K562 (cell line): ENCODE measurements around the gene CHPF. TPM values are rescaled to one million over a fixed set of nuclear protein-coding genes. Genes with fewer than 3 reads are reported as not detected.

Experiments
- CHAMP1 ChIP-seq: fragments of 450-650 bp; IDR thresholded peaks from 2 replicates; pipeline ENCODE4 v1.6.1; 2016; ENCODE audit warnings: mild to moderate bottlenecking
- E2F1 ChIP-seq: sonication (generic); formaldehyde crosslinking; IDR thresholded peaks from 2 replicates; pipeline ENCODE4 v1.8.1; 2023; ENCODE audit warnings: mild to moderate bottlenecking, missing genetic modification reagents, moderate library complexity
- ERF ChIP-seq: fragments of 450-650 bp; formaldehyde crosslinking; IDR thresholded peaks from 2 replicates; pipeline ENCODE4 v1.4.0; 2020; ENCODE audit warnings: mild to moderate bottlenecking, mixed read lengths
- HDAC1 ChIP-seq, 2 experiments: fragments of 450-650 bp; IDR thresholded peaks; 2 replicates each; pipeline ENCODE4 v1.6.1; 2016 to 2017; ENCODE audit warnings: inconsistent platforms in 1 of 2, mild to moderate bottlenecking in 1 of 2, moderate library complexity in 1 of 2
- LEF1 ChIP-seq: fragments of 450-650 bp; IDR thresholded peaks from 2 replicates; pipeline ENCODE4 v1.6.1; 2016; ENCODE audit warnings: mild to moderate bottlenecking
- MTA2 ChIP-seq: fragments of 450-650 bp; IDR thresholded peaks from 2 replicates; pipeline ENCODE4 v1.6.1; 2016; ENCODE audit warnings: low read depth
- POU5F1 ChIP-seq: fragments of 150-350 bp; IDR thresholded peaks from 2 replicates; pipeline ENCODE4 v1.6.1; 2014; ENCODE audit warnings: borderline replicate concordance, low read length, low read depth, mild to moderate bottlenecking; ENCODE audit not compliant: partially characterized antibody
- RBM22 ChIP-seq: fragments of 200-400 bp; formaldehyde crosslinking; IDR thresholded peaks from 2 replicates; pipeline ENCODE4 v1.6.1; 2018; ENCODE audit warnings: low read length, low read depth; ENCODE audit not compliant: poor library complexity, severe bottlenecking
- RBM25 ChIP-seq: fragments of 200-400 bp; formaldehyde crosslinking; IDR thresholded peaks from 2 replicates; pipeline ENCODE4 v1.6.1; 2018; ENCODE audit warnings: low read length, low read depth, moderate library complexity; ENCODE audit not compliant: severe bottlenecking
- SMARCA4 ChIP-seq: fragments of 450-650 bp; IDR thresholded peaks from 2 replicates; pipeline ENCODE4 v1.6.1; 2016
- SMC3 ChIP-seq: conservative IDR thresholded peaks from 2 replicates; pipeline ENCODE4 v1.6.1; 2011; ENCODE audit warnings: low read depth, low read length, improper control_type of control experiment; ENCODE audit not compliant: insufficient read depth
- SRSF1 ChIP-seq: fragments of 200-400 bp; formaldehyde crosslinking; IDR thresholded peaks from 2 replicates; pipeline ENCODE4 v1.6.1; 2017; ENCODE audit warnings: mild to moderate bottlenecking, low read depth, low read length, moderate library complexity
- TBL1XR1 ChIP-seq, 2 experiments: IDR thresholded peaks; 2 replicates each; pipeline ENCODE4 v1.6.1; 2012; ENCODE audit warnings: improper control_type of control experiment in 2 of 2, low read length in 2 of 2, mild to moderate bottlenecking in 1 of 2
- polyA plus RNA-seq, 8 experiments: library from polyadenylated mRNA; depleted of rRNA in 4 of 8; stranded (reverse) in 5 of 8; unstranded in 3 of 8; fragments of >200 nt; fragmentation: Nextera tagmentation in 2 of 8; fragmentation: Illumina TruSeq in 1 of 8; extraction: Ambion mirVana in 2 of 8; extraction: Trizol in 1 of 8; gene quantifications; 2 replicates each; pipeline versions ENCODE4 v1.2.1 to v1.2.3, GENCODE V29; 2011 to 2014; ENCODE audit warnings: inconsistent platforms in 1 of 8, missing spikeins in 1 of 8
- total RNA-seq, 7 experiments: library from RNA; depleted of rRNA in 6 of 7; stranded (reverse); fragments of >200 nt in 6 of 7; fragmentation: Illumina TruSeq in 2 of 7; extraction: Trizol in 2 of 7; gene quantifications; 2 replicates each; pipeline versions ENCODE4 v1.2.1 to v1.2.3, GENCODE V29; 2011 to 2021; ENCODE audit warnings: low replicate concordance in 1 of 7
- TF ChIP-seq, protein P1 (sequence below): sonication (generic); formaldehyde crosslinking; IDR thresholded peaks from 2 replicates; pipeline ENCODE4 v1.9.0; 2022; ENCODE audit warnings: mild to moderate bottlenecking, missing genetic modification reagents
- TF ChIP-seq, protein P2 (sequence below): fragments of 450-650 bp; formaldehyde crosslinking; IDR thresholded peaks from 2 replicates; pipeline ENCODE4 v1.4.0; 2020; ENCODE audit warnings: mild to moderate bottlenecking, mixed read lengths
- TF ChIP-seq, protein P3 (sequence below): sonication (generic); formaldehyde crosslinking; IDR thresholded peaks from 2 replicates; pipeline ENCODE4 v1.8.0; 2023; ENCODE audit warnings: mild to moderate bottlenecking, missing genetic modification reagents
- TF ChIP-seq, protein P4 (sequence below): sonication (generic); formaldehyde crosslinking; IDR thresholded peaks from 2 replicates; pipeline ENCODE4 v1.5.0; 2020; ENCODE audit warnings: missing genetic modification reagents

Gene CHPF
- total and polyA plus RNA-seq, 9 of the 15 experiments (the other 6 are each of a cell fraction or from before 2014, with no cell fraction given) = 0.15 to 57.2 (median 7.9) TPM

GRCh38 chr2:219495531-219496122, 48.0 kb downstream of the CHPF start (continued):
- TF ChIP-seq CHAMP1 (no peak), HDAC1 (IDR thresholded peaks at IDR 0.05) (peak in 1 of 2 experiments; percentile 21; a peak in 1 of 4 replicates), SRSF1 (no peak), TBL1XR1 (IDR thresholded peaks at IDR 0.05; ENCODE audit: low read length in 2 of 2) (no peak), RBM25 (no peak), SMC3 (peak; percentile 58), E2F1 (no peak), POU5F1 (no peak), ERF (CRISPR knock-in tag) (no peak), MTA2 (no peak), SMARCA4 (no peak), LEF1 (no peak), RBM22 (no peak)
- TF ChIP-seq, protein P1, sequence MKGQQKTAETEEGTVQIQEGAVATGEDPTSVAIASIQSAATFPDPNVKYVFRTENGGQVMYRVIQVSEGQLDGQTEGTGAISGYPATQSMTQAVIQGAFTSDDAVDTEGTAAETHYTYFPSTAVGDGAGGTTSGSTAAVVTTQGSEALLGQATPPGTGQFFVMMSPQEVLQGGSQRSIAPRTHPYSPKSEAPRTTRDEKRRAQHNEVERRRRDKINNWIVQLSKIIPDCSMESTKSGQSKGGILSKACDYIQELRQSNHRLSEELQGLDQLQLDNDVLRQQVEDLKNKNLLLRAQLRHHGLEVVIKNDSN (CRISPR knock-in tag) = peak; percentile 94
- TF ChIP-seq, protein P2, sequence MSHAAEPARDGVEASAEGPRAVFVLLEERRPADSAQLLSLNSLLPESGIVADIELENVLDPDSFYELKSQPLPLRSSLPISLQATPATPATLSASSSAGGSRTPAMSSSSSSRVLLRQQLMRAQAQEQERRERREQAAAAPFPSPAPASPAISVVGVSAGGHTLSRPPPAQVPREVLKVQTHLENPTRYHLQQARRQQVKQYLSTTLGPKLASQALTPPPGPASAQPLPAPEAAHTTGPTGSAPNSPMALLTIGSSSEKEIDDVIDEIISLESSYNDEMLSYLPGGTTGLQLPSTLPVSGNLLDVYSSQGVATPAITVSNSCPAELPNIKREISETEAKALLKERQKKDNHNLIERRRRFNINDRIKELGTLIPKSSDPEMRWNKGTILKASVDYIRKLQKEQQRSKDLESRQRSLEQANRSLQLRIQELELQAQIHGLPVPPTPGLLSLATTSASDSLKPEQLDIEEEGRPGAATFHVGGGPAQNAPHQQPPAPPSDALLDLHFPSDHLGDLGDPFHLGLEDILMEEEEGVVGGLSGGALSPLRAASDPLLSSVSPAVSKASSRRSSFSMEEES (CRISPR knock-in tag) = no peak
- TF ChIP-seq, protein P3, sequence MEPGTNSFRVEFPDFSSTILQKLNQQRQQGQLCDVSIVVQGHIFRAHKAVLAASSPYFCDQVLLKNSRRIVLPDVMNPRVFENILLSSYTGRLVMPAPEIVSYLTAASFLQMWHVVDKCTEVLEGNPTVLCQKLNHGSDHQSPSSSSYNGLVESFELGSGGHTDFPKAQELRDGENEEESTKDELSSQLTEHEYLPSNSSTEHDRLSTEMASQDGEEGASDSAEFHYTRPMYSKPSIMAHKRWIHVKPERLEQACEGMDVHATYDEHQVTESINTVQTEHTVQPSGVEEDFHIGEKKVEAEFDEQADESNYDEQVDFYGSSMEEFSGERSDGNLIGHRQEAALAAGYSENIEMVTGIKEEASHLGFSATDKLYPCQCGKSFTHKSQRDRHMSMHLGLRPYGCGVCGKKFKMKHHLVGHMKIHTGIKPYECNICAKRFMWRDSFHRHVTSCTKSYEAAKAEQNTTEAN (CRISPR knock-in tag) = no peak
- TF ChIP-seq, protein P4, sequence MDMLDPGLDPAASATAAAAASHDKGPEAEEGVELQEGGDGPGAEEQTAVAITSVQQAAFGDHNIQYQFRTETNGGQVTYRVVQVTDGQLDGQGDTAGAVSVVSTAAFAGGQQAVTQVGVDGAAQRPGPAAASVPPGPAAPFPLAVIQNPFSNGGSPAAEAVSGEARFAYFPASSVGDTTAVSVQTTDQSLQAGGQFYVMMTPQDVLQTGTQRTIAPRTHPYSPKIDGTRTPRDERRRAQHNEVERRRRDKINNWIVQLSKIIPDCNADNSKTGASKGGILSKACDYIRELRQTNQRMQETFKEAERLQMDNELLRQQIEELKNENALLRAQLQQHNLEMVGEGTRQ (CRISPR knock-in tag) = peak; percentile 91
